ENCODE results near the gene SIK3. TPM values are rescaled to one million over a fixed set of nuclear protein-coding genes. Genes with fewer than 3 reads are reported as not detected.

SIK3 gene
- total RNA-seq, 1 experiment from 2014 or later = 34.4 TPM

- no peak for TF ChIP-seq HMGXB4 (CRISPR knock-in tag; IDR thresholded peaks at IDR 0.05)
- TF ChIP-seq PREB (CRISPR knock-in tag; IDR thresholded peaks at IDR 0.05; ENCODE audit: borderline replicate concordance) = no peak
- TF ChIP-seq FOXK1 (CRISPR knock-in tag; IDR thresholded peaks at IDR 0.05) = no peak
- no peak for TF ChIP-seq ZNF671 (CRISPR knock-in tag; IDR thresholded peaks at IDR 0.05)
- TF ChIP-seq CTCF (IDR thresholded peaks at IDR 0.05) = no peak
- no peak for TF ChIP-seq ZNF263 (CRISPR knock-in tag; IDR thresholded peaks at IDR 0.05; ENCODE audit: low read depth)
- TF ChIP-seq ERG (CRISPR knock-in tag; IDR thresholded peaks at IDR 0.05) = no peak
- TF ChIP-seq SMAD3 (CRISPR knock-in tag; IDR thresholded peaks at IDR 0.05; ENCODE audit: borderline replicate concordance) = no peak
- TF ChIP-seq NR2C2 (CRISPR knock-in tag; IDR thresholded peaks at IDR 0.05) = no peak
- TF ChIP-seq USF1 (CRISPR knock-in tag; IDR thresholded peaks at IDR 0.05) = no peak
- no peak for TF ChIP-seq SOX15 (CRISPR knock-in tag; IDR thresholded peaks at IDR 0.05)
These were observed 254.6 kb downstream of the SIK3 start (continued) for GRCh38 chr11:116843661-116844060.

- Mint-ChIP-seq H3K4me3 (no peak overlapping the region), H3K27ac (no peak overlapping the region), H3K36me3 (peaks cover 23% of the 10 kb centered on the region), H3K9me3 (no peaks in the 10 kb centered on the region), H3K27me3 (ENCODE audit: low read depth) (no peaks in the 10 kb centered on the region), H3K4me1 (peaks cover 9% of the 10 kb centered on the region; the same call in 1 of the 2 replicates)
- ATAC-seq = no peak
- no peak for DNase-seq (ENCODE audit: low spot score)
- POLR2A ChIA-PET = no interaction called here
- CTCF ChIA-PET = interaction anchor here (1.0 kb wide), 1 partner anchor 52 kb away, joined by 3 read pairs; the partner anchor contains the start of gene APOA5
- TF ChIP-seq GTF2I (CRISPR knock-in tag; conservative IDR thresholded peaks at IDR 0.05) (no peak), ZNF416 (CRISPR knock-in tag; IDR thresholded peaks at IDR 0.05) (no peak)
These were observed 255.3 kb downstream of the SIK3 start for GRCh38 chr11:116842909-116843308.

- Mint-ChIP-seq H3K4me3 (no peak overlapping the region), H3K27me3 (ENCODE audit: low read depth) (no peaks in the 10 kb centered on the region), H3K4me1 (peaks cover 11% of the 10 kb centered on the region), H3K36me3 (peaks cover 19% of the 10 kb centered on the region), H3K27ac (no peak overlapping the region), H3K9me3 (no peaks in the 10 kb centered on the region)
- no peak for ATAC-seq
- ChIA-PET POLR2A (no interaction called here), CTCF (interaction anchor here (0.9 kb wide), 1 partner anchor 12 kb away, joined by 3 read pairs; the partner anchor contains the start of gene APOC3)
- DNase-seq (ENCODE audit: low spot score) = no peak
- no peak for TF ChIP-seq PRDM15 (CRISPR knock-in tag; IDR thresholded peaks at IDR 0.05)
- TF ChIP-seq ATF2 (CRISPR knock-in tag; IDR thresholded peaks at IDR 0.05; ENCODE audit: borderline replicate concordance, low read depth) = no peak
- TF ChIP-seq NFYB (CRISPR knock-in tag; conservative IDR thresholded peaks at IDR 0.05; ENCODE audit: low read depth) = no peak
- no peak for TF ChIP-seq STAT6 (CRISPR knock-in tag; conservative IDR thresholded peaks at IDR 0.05; ENCODE audit: low read depth)
- TF ChIP-seq ZNF121 (CRISPR knock-in tag; IDR thresholded peaks at IDR 0.05) = peak; percentile 55; the same call in 1 of the 2 replicates
These were observed 256.1 kb downstream of the SIK3 start for GRCh38 chr11:116842117-116842516.

All from WTC11 (cell line).